ENCODE results near the gene HNRNPA1L2. TPM values are rescaled to one million over a fixed set of nuclear protein-coding genes. Genes with fewer than 3 reads are reported as not detected.
"Not testable (repeated sequence)": the region's sequence is repeated elsewhere in the genome, so short reads cannot be mapped to it uniquely, and the experiment has no call there.

Gene HNRNPA1L2
- polyA plus RNA-seq (2013, experiment 1 of 4): 16.9 TPM
- 18.6 TPM for polyA plus RNA-seq (2013, experiment 2 of 4)
- polyA plus RNA-seq (2013, experiment 3 of 4): 11.6 TPM
- polyA plus RNA-seq (2013, experiment 4 of 4): 14.6 TPM

DNA sequence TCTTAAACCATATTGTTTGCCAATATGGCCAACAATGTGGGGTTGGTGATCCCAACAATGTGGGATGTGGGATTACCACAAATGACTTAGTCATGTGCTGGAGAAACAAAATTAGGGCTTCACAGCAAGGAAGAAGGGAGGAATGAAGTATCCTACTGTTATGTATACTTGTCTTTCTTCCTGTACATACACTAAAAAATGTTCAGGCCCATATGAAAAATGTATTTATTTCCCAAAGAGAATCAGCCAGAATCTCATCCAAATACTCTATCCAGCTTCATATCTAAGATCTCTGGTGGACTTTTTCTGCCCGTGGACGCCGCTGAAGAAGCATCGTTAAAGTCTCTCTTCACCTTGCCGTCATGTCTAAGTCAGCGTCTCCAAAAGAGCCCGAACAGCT, at the start of gene HNRNPA1L2:
TSS of gene HNRNPA1L2 (plus strand) at position 301 of the 400 bp plus-strand sequence. CDS start at position 363, 62 bp downstream.
- Histone ChIP-seq H3K4me3 (ENCODE audit: insufficient read depth, low read depth, low read length) (no peak within 1 kb of the TSS), H3K27ac (ENCODE audit: insufficient read depth, low read depth, low read length, poor library complexity, severe bottlenecking) (no peak within 1 kb of the TSS), H3K4me1 (ENCODE audit: control insufficient read depth, insufficient read depth, low read length) (no peaks in the 10 kb centered on the region), H3K9me3 (ENCODE audit: control insufficient read depth, low read length) (no peaks in the 10 kb centered on the region), H3K36me3 (ENCODE audit: control insufficient read depth, insufficient read depth, low read length) (no peaks in the 10 kb centered on the region), H3K27me3 (ENCODE audit: control insufficient read depth, insufficient read depth, low read length, poor library complexity, severe bottlenecking) (no peaks in the 10 kb centered on the region)
- 97 to 99% methylated on average over 7 of the region's 7 CpGs for WGBS, 2 experiments

DNA sequence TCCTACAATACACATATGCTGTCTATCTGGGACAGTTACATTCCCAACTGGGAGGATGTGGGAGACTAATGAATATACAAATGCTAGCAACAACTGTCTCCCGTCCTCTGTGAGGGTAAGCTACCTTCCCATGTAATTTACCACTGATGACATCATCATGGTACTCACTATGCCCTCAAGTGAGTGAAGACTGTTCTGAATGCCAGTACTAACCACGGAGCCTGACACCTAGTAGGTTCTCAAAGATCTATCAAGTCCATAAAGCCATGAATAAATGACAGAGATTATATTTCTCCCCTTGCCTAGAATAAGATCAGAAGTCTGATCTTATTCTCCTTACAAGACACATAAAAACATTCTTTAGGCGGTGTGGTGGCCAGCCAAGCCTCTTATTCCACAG, 49.1 kb upstream of the HNRNPA1L2 start:
- 83 to 89% methylated on average over 1 of the region's 3 CpGs for WGBS, 2 experiments
- not testable (repeated sequence) for H3K9me3 ChIP-seq (ENCODE audit: control insufficient read depth, low read length); H3K4me1 ChIP-seq (ENCODE audit: control insufficient read depth, insufficient read depth, low read length); H3K27me3 ChIP-seq (ENCODE audit: control insufficient read depth, insufficient read depth, low read length, poor library complexity, severe bottlenecking); H3K27ac ChIP-seq (ENCODE audit: insufficient read depth, low read depth, low read length, poor library complexity, severe bottlenecking); H3K36me3 ChIP-seq (ENCODE audit: control insufficient read depth, insufficient read depth, low read length); H3K4me3 ChIP-seq (ENCODE audit: insufficient read depth, low read depth, low read length)

DNA sequence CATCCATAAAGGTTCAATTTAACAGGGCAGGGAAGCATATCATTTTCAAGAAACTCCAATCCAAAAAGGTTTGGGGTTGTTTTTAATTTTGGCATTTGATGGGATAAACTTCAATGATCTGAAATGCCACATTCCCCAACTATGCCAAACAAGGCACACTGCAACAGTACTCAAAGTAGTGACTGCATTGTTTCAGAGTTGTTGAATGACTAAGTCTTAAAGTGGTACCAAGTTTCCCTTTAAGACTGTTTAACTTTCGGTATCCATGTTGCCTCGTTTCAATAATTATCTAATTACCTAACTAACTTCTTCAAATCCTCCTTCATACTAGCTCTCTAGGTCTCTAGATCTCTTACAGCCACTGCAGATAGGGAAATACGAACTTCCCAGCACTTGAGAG, 48.4 kb upstream of the HNRNPA1L2 start:
- H3K4me1 ChIP-seq (ENCODE audit: control insufficient read depth, insufficient read depth, low read length); H3K36me3 ChIP-seq (ENCODE audit: control insufficient read depth, insufficient read depth, low read length); H3K27me3 ChIP-seq (ENCODE audit: control insufficient read depth, insufficient read depth, low read length, poor library complexity, severe bottlenecking); H3K9me3 ChIP-seq (ENCODE audit: control insufficient read depth, low read length); H3K27ac ChIP-seq (ENCODE audit: insufficient read depth, low read depth, low read length, poor library complexity, severe bottlenecking); H3K4me3 ChIP-seq (ENCODE audit: insufficient read depth, low read depth, low read length): not testable (repeated sequence)
- 89% methylated on average over 2 to 3 of the region's 3 CpGs for WGBS, 2 experiments

DNA sequence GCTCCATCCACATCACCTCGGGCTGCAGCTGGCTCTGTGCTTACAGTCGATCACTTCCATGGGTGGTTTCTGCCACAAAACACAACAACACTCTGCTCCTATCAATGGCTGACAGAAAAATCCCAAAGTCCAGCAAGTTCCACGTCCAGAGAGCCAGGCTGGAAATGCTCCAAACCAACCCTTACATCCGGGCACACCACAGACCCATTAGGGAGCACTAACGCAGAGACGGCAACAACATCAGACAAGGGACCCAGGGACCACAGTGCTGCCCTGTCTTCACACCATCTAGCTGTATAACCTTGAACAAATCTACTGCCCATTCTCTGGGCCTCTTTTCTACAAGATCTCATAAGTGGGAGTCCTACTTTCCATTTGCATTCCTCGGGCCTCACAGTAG, 47.9 kb upstream of the HNRNPA1L2 start:
- not testable (repeated sequence) for H3K27ac ChIP-seq (ENCODE audit: insufficient read depth, low read depth, low read length, poor library complexity, severe bottlenecking); H3K27me3 ChIP-seq (ENCODE audit: control insufficient read depth, insufficient read depth, low read length, poor library complexity, severe bottlenecking); H3K4me3 ChIP-seq (ENCODE audit: insufficient read depth, low read depth, low read length); H3K9me3 ChIP-seq (ENCODE audit: control insufficient read depth, low read length); H3K4me1 ChIP-seq (ENCODE audit: control insufficient read depth, insufficient read depth, low read length); H3K36me3 ChIP-seq (ENCODE audit: control insufficient read depth, insufficient read depth, low read length)
- WGBS, 2 experiments: 88 to 91% methylated on average over 6 of the region's 7 CpGs

DNA sequence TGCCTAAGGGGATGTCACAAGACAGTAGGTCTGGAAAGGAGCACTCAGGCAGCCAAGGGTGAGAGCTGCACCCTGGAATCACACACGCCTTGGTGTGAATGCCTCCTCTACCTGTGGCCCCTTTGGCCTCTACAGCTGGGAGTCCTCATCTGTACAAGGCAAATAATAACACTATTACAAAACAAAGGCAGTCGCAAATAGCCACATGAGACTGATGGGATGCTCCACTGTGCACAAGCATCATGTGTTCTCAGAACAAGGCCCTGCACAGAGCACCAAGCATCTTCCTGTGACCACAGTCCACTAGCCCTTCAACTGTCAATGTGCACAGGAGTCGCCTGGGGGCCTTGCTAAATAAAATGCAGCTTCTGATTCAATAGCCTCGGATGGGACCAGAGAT, 44.6 kb upstream of the HNRNPA1L2 start:
- H3K9me3 ChIP-seq (ENCODE audit: control insufficient read depth, low read length): no peaks in the 10 kb centered on the region
- peaks cover 2% of the 10 kb centered on the region for H3K4me1 ChIP-seq (ENCODE audit: control insufficient read depth, insufficient read depth, low read length)
- no peaks in the 10 kb centered on the region for H3K36me3 ChIP-seq (ENCODE audit: control insufficient read depth, insufficient read depth, low read length)
- no peak overlapping the region for H3K27ac ChIP-seq (ENCODE audit: insufficient read depth, low read depth, low read length, poor library complexity, severe bottlenecking)
- H3K27me3 ChIP-seq (ENCODE audit: control insufficient read depth, insufficient read depth, low read length, poor library complexity, severe bottlenecking): no peaks in the 10 kb centered on the region
- no peak overlapping the region for H3K4me3 ChIP-seq (ENCODE audit: insufficient read depth, low read depth, low read length)
- 94 to 95% methylated on average over 4 of the region's 4 CpGs for WGBS, 2 experiments

DNA sequence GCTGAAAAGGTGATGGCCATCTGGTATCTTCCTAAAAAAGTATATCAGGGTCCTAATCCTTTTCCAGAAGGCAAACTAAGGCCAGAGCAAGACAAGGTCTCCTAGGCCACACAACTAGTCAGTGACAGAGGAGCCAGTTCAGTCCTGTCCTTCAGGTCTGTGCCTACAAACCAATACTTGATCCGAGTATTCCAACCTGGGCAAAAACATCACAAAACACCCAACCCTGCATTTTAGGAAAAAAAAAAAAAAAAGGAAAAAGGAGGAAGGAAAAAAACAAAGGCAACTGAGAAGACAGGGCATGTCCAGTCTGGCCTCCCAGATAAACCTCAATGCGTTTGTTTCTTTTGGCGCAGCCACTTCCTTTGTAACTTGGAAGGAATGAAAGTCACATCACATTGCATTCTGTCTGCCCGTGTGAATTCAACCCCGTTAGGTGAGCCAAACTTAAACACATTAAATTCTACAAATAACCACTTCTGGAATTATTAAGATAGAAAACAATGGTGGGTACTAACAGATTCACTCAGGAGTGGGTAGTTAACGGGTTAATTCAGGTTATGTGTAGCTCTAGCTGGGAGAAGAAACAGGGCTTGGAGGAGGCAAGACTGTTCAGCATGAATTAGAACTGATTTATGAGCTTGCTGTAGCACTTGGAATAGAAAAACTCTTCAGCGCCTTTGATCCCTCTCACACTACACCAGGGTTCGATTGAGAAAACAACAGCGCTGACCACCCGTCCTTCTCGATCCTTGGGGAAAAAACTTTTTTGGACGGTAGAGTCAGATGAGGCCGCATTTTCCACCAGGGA, 43.0 kb upstream of the HNRNPA1L2 start:
- Histone ChIP-seq H3K27ac (ENCODE audit: insufficient read depth, low read depth, low read length, poor library complexity, severe bottlenecking) (no peak overlapping the region), H3K9me3 (ENCODE audit: control insufficient read depth, low read length) (no peaks in the 10 kb centered on the region), H3K4me3 (ENCODE audit: insufficient read depth, low read depth, low read length) (peak overlapping the region; percentile 47), H3K36me3 (ENCODE audit: control insufficient read depth, insufficient read depth, low read length) (no peaks in the 10 kb centered on the region), H3K27me3 (ENCODE audit: control insufficient read depth, insufficient read depth, low read length, poor library complexity, severe bottlenecking) (no peaks in the 10 kb centered on the region), H3K4me1 (ENCODE audit: control insufficient read depth, insufficient read depth, low read length) (peaks cover 2% of the 10 kb centered on the region)
- WGBS, 2 experiments: 48 to 57% methylated on average over 12 to 13 of the region's 13 CpGs

DNA sequence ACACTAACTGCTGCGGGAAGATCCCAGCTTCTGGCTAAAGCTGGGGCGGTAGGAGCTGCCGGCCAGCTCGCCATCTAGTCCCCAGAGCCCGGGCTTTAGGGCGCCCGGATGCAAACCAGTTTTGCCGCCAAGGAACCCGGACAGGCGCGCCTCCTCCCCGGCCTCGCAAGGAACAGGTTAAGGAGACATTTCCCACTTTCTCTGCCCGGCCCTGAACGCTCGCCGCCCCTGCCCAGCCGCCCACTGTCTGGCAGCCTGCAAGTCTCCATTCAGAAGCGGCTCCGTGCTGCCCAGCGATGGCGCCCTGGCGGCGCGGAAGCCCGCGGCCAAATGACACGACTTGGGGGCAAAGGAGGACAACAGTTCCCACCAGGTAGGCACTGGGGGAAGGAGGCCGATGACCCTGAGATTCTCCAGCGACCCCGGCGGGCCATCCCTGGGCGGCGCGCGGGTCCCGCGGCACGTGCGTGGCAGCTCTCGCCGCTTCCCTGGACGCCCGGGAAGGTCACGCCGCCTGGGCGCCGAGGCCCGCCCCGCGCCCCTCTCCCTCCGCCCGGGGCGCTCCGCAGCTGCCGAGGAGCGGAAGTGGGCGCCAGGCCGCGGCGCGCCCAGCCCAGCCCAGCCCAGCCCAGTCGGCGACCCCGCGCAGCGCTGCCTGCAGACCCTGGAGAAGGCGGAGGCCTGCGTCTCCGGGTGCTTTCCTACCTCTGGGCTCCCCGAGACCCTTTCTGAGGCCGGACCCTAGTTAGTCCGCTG, 42.2 kb upstream of the HNRNPA1L2 start:
- Histone ChIP-seq H3K4me3 (ENCODE audit: insufficient read depth, low read depth, low read length) (peak overlapping the region; percentile 47), H3K9me3 (ENCODE audit: control insufficient read depth, low read length) (no peaks in the 10 kb centered on the region), H3K36me3 (ENCODE audit: control insufficient read depth, insufficient read depth, low read length) (no peaks in the 10 kb centered on the region), H3K27ac (ENCODE audit: insufficient read depth, low read depth, low read length, poor library complexity, severe bottlenecking) (no peak overlapping the region), H3K4me1 (ENCODE audit: control insufficient read depth, insufficient read depth, low read length) (peaks cover 2% of the 10 kb centered on the region), H3K27me3 (ENCODE audit: control insufficient read depth, insufficient read depth, low read length, poor library complexity, severe bottlenecking) (no peaks in the 10 kb centered on the region)
- 1% methylated on average over 73 of the region's 73 CpGs for WGBS, 2 experiments

DNA sequence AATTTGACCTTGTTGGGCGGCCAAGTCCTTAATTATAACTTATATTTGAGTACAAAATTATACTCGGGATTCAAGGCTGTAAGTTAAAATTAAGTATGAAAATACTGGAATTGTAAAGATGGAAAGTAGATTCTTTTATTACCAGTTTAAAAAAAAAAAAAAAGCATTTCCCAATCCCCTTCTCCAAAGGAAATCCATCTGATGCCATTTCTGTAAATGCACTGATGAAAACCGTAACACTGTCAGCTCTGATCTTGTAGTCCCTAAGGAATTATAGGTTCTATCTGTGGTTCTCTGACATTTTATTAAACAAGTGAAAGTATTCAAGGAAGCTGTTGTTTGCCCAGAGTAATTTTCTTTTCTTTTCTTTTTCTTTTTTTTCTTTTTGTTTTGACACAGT, 41.6 kb upstream of the HNRNPA1L2 start:
- Histone ChIP-seq H3K27me3 (ENCODE audit: control insufficient read depth, insufficient read depth, low read length, poor library complexity, severe bottlenecking) (no peaks in the 10 kb centered on the region), H3K9me3 (ENCODE audit: control insufficient read depth, low read length) (no peaks in the 10 kb centered on the region), H3K27ac (ENCODE audit: insufficient read depth, low read depth, low read length, poor library complexity, severe bottlenecking) (no peak overlapping the region), H3K36me3 (ENCODE audit: control insufficient read depth, insufficient read depth, low read length) (no peaks in the 10 kb centered on the region), H3K4me1 (ENCODE audit: control insufficient read depth, insufficient read depth, low read length) (peaks cover 2% of the 10 kb centered on the region), H3K4me3 (ENCODE audit: insufficient read depth, low read depth, low read length) (peak overlapping the region; percentile 47)
- WGBS, 2 experiments: 75 to 94% methylated on average over 2 of the region's 3 CpGs

DNA sequence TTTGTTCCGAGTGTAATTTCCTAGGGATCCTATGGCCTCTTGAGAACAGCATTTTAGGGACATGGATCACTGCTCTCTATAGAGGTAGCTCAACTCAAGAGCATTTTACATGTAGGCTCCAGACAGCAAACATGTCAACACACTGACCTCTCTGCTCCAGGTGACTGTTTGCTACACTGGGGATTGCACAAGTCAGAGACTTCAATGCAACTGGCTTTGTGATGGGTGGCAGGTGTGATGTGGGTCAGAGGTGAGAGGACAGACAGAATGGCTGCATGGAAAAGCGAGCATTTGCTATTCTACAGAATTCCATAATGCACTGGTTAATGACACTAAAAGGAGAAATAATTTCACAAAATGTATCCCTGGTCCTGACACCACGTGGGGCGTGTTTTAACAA, 38.9 kb upstream of the HNRNPA1L2 start:
- H3K27me3 ChIP-seq (ENCODE audit: control insufficient read depth, insufficient read depth, low read length, poor library complexity, severe bottlenecking); H3K4me1 ChIP-seq (ENCODE audit: control insufficient read depth, insufficient read depth, low read length); H3K27ac ChIP-seq (ENCODE audit: insufficient read depth, low read depth, low read length, poor library complexity, severe bottlenecking); H3K9me3 ChIP-seq (ENCODE audit: control insufficient read depth, low read length); H3K36me3 ChIP-seq (ENCODE audit: control insufficient read depth, insufficient read depth, low read length); H3K4me3 ChIP-seq (ENCODE audit: insufficient read depth, low read depth, low read length): not testable (repeated sequence)
- 93 to 97% methylated on average over 1 of the region's 4 CpGs for WGBS, 2 experiments

DNA sequence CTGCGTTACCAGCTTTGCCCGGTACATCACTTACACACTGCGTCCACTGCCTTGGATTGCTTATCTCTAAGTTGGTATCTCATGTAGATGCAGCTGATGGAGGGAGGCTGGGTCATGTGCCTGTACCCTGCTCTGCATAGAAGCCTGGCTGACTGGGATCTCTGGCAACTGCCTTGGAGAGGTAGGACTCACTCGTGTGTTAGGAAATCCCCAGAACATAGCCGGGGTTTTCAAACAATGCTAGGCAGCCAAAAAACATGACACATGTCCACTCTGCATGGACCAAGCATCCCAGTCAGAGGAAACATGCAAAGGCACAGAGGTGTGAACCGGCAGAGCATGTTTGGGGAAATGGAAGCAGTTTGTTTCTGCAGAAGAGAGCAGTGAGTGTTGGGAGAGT, 36.1 kb upstream of the HNRNPA1L2 start:
- not testable (repeated sequence) for H3K4me3 ChIP-seq (ENCODE audit: insufficient read depth, low read depth, low read length); H3K27me3 ChIP-seq (ENCODE audit: control insufficient read depth, insufficient read depth, low read length, poor library complexity, severe bottlenecking); H3K36me3 ChIP-seq (ENCODE audit: control insufficient read depth, insufficient read depth, low read length); H3K9me3 ChIP-seq (ENCODE audit: control insufficient read depth, low read length); H3K4me1 ChIP-seq (ENCODE audit: control insufficient read depth, insufficient read depth, low read length); H3K27ac ChIP-seq (ENCODE audit: insufficient read depth, low read depth, low read length, poor library complexity, severe bottlenecking)
- 93 to 94% methylated on average over 6 of the region's 6 CpGs for WGBS, 2 experiments
